ENCODE data around the gene CTNNBL1.

The CTNNBL1 gene

GRCh38 chr20:37742131-37742530 is 48.3 kb downstream of the CTNNBL1 start:
- Histone ChIP-seq H3K4me3 (ENCODE audit: low read length) (no peak overlapping the region), H3K27ac (ENCODE audit: low read depth, low read length) (no peak overlapping the region), H3K4me1 (ENCODE audit: insufficient read depth, low read length) (peaks cover 9% of the 10 kb centered on the region; the same call in 1 of the 2 replicates), H3K9ac (ENCODE audit: low read depth, low read length) (no peak overlapping the region), H3K27me3 (ENCODE audit: insufficient read depth, low read length) (no peaks in the 10 kb centered on the region), H3K36me3 (ENCODE audit: insufficient read depth, low read length) (peaks cover 37% of the 10 kb centered on the region), H3K9me3 (ENCODE audit: insufficient read depth, low read depth, low read length) (no peaks in the 10 kb centered on the region)
- 99% methylated on average over 2 of the region's 2 CpGs for WGBS

- Histone ChIP-seq H3K9ac (ENCODE audit: low read depth, low read length) (no peak overlapping the region), H3K27me3 (ENCODE audit: insufficient read depth, low read length) (no peaks in the 10 kb centered on the region), H3K4me1 (ENCODE audit: insufficient read depth, low read length) (peaks cover 9% of the 10 kb centered on the region; the same call in 1 of the 2 replicates), H3K4me3 (ENCODE audit: low read length) (no peak overlapping the region), H3K9me3 (ENCODE audit: insufficient read depth, low read depth, low read length) (no peaks in the 10 kb centered on the region), H3K27ac (ENCODE audit: low read depth, low read length) (no peak overlapping the region), H3K36me3 (ENCODE audit: insufficient read depth, low read length) (peaks cover 36% of the 10 kb centered on the region)
- WGBS, result 90% methylated on average over 2 of the region's 2 CpGs
Observed at GRCh38 chr20:37744347-37744746, 50.5 kb downstream of the CTNNBL1 start.

- Histone ChIP-seq H3K27ac (ENCODE audit: low read depth, low read length) (no peak overlapping the region), H3K4me1 (ENCODE audit: insufficient read depth, low read length) (peaks cover 9% of the 10 kb centered on the region; the same call in 1 of the 2 replicates), H3K36me3 (ENCODE audit: insufficient read depth, low read length) (peaks cover 31% of the 10 kb centered on the region), H3K27me3 (ENCODE audit: insufficient read depth, low read length) (no peaks in the 10 kb centered on the region), H3K9me3 (ENCODE audit: insufficient read depth, low read depth, low read length) (no peaks in the 10 kb centered on the region), H3K4me3 (ENCODE audit: low read length) (no peak overlapping the region), H3K9ac (ENCODE audit: low read depth, low read length) (no peak overlapping the region)
- whole genome bisulfite sequencing, result 79% methylated on average over 3 of the region's 3 CpGs
Observed at GRCh38 chr20:37745553-37745952, 51.7 kb downstream of the CTNNBL1 start.

- 94% methylated on average over 1 of the region's 1 CpG for WGBS
- no peaks in the 10 kb centered on the region for H3K27me3 ChIP-seq (ENCODE audit: insufficient read depth, low read length)
- H3K4me3 ChIP-seq (ENCODE audit: low read length), result no peak overlapping the region
- H3K27ac ChIP-seq (ENCODE audit: low read depth, low read length), result no peak overlapping the region
- peaks cover 31% of the 10 kb centered on the region for H3K36me3 ChIP-seq (ENCODE audit: insufficient read depth, low read length)
- no peak overlapping the region for H3K9ac ChIP-seq (ENCODE audit: low read depth, low read length)
- H3K4me1 ChIP-seq (ENCODE audit: insufficient read depth, low read length), result peaks cover 9% of the 10 kb centered on the region
- H3K9me3 ChIP-seq (ENCODE audit: insufficient read depth, low read depth, low read length), result no peaks in the 10 kb centered on the region
Observed at GRCh38 chr20:37748015-37748414, 54.2 kb downstream of the CTNNBL1 start.

- H3K27ac ChIP-seq (ENCODE audit: low read depth, low read length), result no peak overlapping the region
- H3K36me3 ChIP-seq (ENCODE audit: insufficient read depth, low read length), result peaks cover 35% of the 10 kb centered on the region
- no peak overlapping the region for H3K9ac ChIP-seq (ENCODE audit: low read depth, low read length)
- 92% methylated on average over 4 of the region's 4 CpGs for WGBS
- H3K4me1 ChIP-seq (ENCODE audit: insufficient read depth, low read length), result peaks cover 9% of the 10 kb centered on the region
- no peaks in the 10 kb centered on the region for H3K9me3 ChIP-seq (ENCODE audit: insufficient read depth, low read depth, low read length)
- no peak overlapping the region for H3K4me3 ChIP-seq (ENCODE audit: low read length)
- no peaks in the 10 kb centered on the region for H3K27me3 ChIP-seq (ENCODE audit: insufficient read depth, low read length)
Observed at GRCh38 chr20:37749218-37749617, 55.4 kb downstream of the CTNNBL1 start.

- Histone ChIP-seq H3K9me3 (ENCODE audit: insufficient read depth, low read depth, low read length) (no peaks in the 10 kb centered on the region), H3K36me3 (ENCODE audit: insufficient read depth, low read length) (peaks cover 35% of the 10 kb centered on the region), H3K27ac (ENCODE audit: low read depth, low read length) (no peak overlapping the region), H3K9ac (ENCODE audit: low read depth, low read length) (no peak overlapping the region), H3K4me1 (ENCODE audit: insufficient read depth, low read length) (peaks cover 9% of the 10 kb centered on the region), H3K4me3 (ENCODE audit: low read length) (no peak overlapping the region), H3K27me3 (ENCODE audit: insufficient read depth, low read length) (no peaks in the 10 kb centered on the region)
- 92% methylated on average over 8 of the region's 8 CpGs for WGBS
Observed at GRCh38 chr20:37749620-37750403, 56.0 kb downstream of the CTNNBL1 start.

GRCh38 chr20:37755665-37756064 is 61.8 kb downstream of the CTNNBL1 start:
- H3K27me3 ChIP-seq (ENCODE audit: insufficient read depth, low read length), result no peaks in the 10 kb centered on the region
- 82% methylated on average over 3 of the region's 3 CpGs for WGBS
- H3K9ac ChIP-seq (ENCODE audit: low read depth, low read length), result no peak overlapping the region
- H3K9me3 ChIP-seq (ENCODE audit: insufficient read depth, low read depth, low read length), result no peaks in the 10 kb centered on the region
- no peak overlapping the region for H3K4me3 ChIP-seq (ENCODE audit: low read length)
- H3K36me3 ChIP-seq (ENCODE audit: insufficient read depth, low read length), result peaks cover 13% of the 10 kb centered on the region; the same call in 1 of the 2 replicates
- no peak overlapping the region for H3K27ac ChIP-seq (ENCODE audit: low read depth, low read length)
- no peaks in the 10 kb centered on the region; the same call in none of the 2 replicates for H3K4me1 ChIP-seq (ENCODE audit: insufficient read depth, low read length)

- Histone ChIP-seq H3K9me3 (ENCODE audit: insufficient read depth, low read depth, low read length) (no peaks in the 10 kb centered on the region), H3K27ac (ENCODE audit: low read depth, low read length) (no peak overlapping the region), H3K27me3 (ENCODE audit: insufficient read depth, low read length) (no peaks in the 10 kb centered on the region), H3K4me3 (ENCODE audit: low read length) (no peak overlapping the region), H3K36me3 (ENCODE audit: insufficient read depth, low read length) (peaks cover 13% of the 10 kb centered on the region; the same call in 1 of the 2 replicates), H3K9ac (ENCODE audit: low read depth, low read length) (no peak overlapping the region), H3K4me1 (ENCODE audit: insufficient read depth, low read length) (no peaks in the 10 kb centered on the region; the same call in 1 of the 2 replicates)
- WGBS, result no CpG with 5 or more reads among the region's 2 CpGs
Observed at GRCh38 chr20:37756234-37756633, 62.4 kb downstream of the CTNNBL1 start.

GRCh38 chr20:37757550-37757949 is 63.7 kb downstream of the CTNNBL1 start:
- WGBS, result 89% methylated on average over 6 of the region's 6 CpGs
- Histone ChIP-seq H3K4me3 (ENCODE audit: low read length) (no peak overlapping the region), H3K27me3 (ENCODE audit: insufficient read depth, low read length) (no peaks in the 10 kb centered on the region), H3K9me3 (ENCODE audit: insufficient read depth, low read depth, low read length) (no peaks in the 10 kb centered on the region), H3K27ac (ENCODE audit: low read depth, low read length) (no peak overlapping the region), H3K36me3 (ENCODE audit: insufficient read depth, low read length) (peaks cover 13% of the 10 kb centered on the region; the same call in 1 of the 2 replicates), H3K9ac (ENCODE audit: low read depth, low read length) (no peak overlapping the region), H3K4me1 (ENCODE audit: insufficient read depth, low read length) (no peaks in the 10 kb centered on the region; the same call in 1 of the 2 replicates)

- Histone ChIP-seq H3K4me1 (ENCODE audit: insufficient read depth, low read length) (no peaks in the 10 kb centered on the region; the same call in 1 of the 2 replicates), H3K36me3 (ENCODE audit: insufficient read depth, low read length) (peaks cover 10% of the 10 kb centered on the region; the same call in 1 of the 2 replicates), H3K27ac (ENCODE audit: low read depth, low read length) (no peak overlapping the region), H3K4me3 (ENCODE audit: low read length) (no peak overlapping the region), H3K9me3 (ENCODE audit: insufficient read depth, low read depth, low read length) (no peaks in the 10 kb centered on the region), H3K9ac (ENCODE audit: low read depth, low read length) (no peak overlapping the region), H3K27me3 (ENCODE audit: insufficient read depth, low read length) (no peaks in the 10 kb centered on the region)
- 79% methylated on average over 5 of the region's 5 CpGs for WGBS
Observed at GRCh38 chr20:37758332-37758731, 64.5 kb downstream of the CTNNBL1 start.

GRCh38 chr20:37759052-37759553 is 65.3 kb downstream of the CTNNBL1 start:
- Histone ChIP-seq H3K27ac (ENCODE audit: low read depth, low read length) (no peak overlapping the region), H3K36me3 (ENCODE audit: insufficient read depth, low read length) (peaks cover 10% of the 10 kb centered on the region; the same call in 1 of the 2 replicates), H3K4me1 (ENCODE audit: insufficient read depth, low read length) (no peaks in the 10 kb centered on the region; the same call in 1 of the 2 replicates), H3K27me3 (ENCODE audit: insufficient read depth, low read length) (no peaks in the 10 kb centered on the region), H3K4me3 (ENCODE audit: low read length) (no peak overlapping the region), H3K9ac (ENCODE audit: low read depth, low read length) (no peak overlapping the region), H3K9me3 (ENCODE audit: insufficient read depth, low read depth, low read length) (no peaks in the 10 kb centered on the region)
- 83% methylated on average over 6 of the region's 6 CpGs for WGBS
